Left forelimb (tissue), 1 donor: ENCODE measurements around the gene ANKRD13A.
"Not testable (repeated sequence)": the region's sequence is repeated elsewhere in the genome, so short reads cannot be mapped to it uniquely, and the experiment has no call there.

ENCODE experiments used
- DNase-seq: peaks from one replicate; pipeline ENCODE4 v3.0.0-alpha.2; 2018; ENCODE audit warnings: low spot score

ANKRD13A gene

DNA sequence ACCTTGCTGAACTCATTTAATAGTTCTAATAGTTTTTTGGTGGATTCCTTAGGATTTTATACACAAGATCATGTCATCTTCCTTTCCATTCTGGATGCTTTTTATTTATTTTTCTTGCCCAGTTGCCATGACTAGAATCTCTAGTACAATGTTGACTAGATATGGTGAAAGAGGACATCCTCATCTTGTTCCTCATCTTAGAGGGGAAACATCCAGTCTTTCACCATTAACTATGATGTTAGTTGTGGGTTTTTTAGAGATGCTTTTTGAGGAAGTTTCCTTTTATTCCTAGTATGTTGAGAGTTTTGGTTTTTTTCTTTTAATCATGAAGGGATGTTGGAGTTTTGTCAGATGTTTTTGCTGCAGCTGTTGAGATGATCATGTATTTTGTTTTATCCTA, 8.7 kb downstream of the ANKRD13A start:
- DNase-seq, result no peak

DNA sequence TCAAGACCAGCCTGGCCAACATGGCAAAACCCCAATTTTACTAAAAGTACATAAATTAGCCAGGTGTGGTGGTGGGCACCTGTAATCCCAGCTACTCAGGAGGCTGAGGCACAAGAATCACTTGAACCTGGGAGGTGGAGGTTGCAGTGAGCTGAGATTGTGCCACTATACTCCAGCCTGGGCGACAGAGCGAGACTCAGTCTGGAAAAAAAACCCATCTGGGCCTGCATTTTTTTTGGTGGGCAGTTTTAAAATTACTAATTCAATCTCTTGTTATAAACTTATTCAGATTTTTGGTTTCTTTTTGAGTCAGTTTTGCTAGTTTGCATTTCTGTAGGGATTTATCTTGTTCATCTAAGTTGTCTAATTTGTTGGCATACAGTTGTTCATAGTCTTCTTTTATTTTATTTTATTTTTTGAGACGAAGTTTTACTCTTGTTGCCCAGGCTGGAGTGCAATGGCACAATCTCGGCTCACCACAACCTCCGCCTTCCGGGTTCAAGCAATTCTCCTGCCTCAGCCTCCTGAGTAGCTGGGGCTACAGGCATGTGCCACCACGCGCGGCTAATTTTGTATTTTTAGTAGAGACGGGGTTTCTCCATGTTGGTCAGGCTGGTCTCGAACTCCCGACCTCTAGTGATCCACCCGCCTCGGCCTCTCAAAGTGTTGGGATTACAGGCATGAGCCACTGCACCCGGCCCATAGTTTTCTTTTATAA, 9.6 kb downstream of the ANKRD13A start:
- DNase-seq, result not testable (repeated sequence)

DNA sequence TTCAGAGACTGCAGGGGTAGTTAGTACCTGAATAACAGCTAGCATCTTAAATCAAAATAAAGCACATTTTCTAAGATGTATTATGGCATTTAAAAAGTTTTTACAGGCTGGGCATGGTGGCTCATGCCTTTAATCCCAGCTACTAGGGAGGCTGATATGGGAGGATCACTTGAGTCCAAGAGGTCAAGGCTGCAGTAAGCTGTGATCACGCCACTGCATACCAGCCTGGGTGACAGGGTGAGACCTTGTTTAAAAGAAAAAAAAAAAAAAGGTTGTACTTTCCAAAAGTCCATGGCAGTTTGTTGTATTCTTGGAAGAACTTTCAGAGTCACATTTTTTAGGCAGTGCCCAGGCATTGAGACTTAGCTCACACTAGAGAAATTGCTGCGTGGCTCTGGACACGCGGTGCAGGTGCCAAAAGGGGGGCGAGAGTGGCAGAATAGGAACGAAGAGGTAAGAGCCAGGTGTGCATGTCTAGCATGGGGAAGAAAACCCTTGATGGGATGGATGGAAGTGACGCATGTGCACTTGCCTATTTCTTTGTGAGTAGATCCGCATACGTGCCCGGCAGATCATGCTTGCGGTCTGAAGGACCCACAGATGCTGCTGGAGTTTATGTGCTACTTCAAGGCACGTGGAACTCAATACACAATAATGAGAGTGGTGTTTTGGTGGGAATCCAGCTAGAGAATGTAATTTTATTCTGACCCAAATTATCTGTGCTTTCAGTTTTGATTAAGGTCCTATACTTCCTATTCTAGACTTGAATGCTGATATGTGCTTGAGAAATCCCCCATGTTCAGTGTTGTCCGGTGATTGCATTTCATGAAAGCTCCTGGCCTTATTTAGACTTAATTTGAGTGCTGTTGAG, 11.9 kb downstream of the ANKRD13A start:
- DNase-seq, result no peak

DNA sequence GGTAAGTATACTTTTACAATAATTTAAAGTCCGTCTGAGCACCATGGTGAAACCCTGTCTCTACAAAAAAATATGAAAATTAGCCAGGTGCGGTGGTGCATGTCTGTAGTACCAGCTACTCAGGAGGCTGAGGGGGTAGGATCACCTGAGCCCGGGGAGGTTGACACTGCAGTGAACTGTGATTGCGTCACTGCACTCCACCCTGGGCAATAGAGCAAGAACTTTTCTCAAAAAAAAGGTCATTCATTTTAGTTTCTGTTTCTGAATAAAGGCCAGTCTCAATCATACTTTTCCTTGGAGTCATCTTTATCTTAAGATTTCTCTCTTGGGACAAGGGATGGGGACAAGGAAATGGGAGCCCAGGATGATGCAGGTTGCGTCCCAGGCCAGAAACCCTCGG, 12.9 kb downstream of the ANKRD13A start:
- DNase-seq, result no peak

DNA sequence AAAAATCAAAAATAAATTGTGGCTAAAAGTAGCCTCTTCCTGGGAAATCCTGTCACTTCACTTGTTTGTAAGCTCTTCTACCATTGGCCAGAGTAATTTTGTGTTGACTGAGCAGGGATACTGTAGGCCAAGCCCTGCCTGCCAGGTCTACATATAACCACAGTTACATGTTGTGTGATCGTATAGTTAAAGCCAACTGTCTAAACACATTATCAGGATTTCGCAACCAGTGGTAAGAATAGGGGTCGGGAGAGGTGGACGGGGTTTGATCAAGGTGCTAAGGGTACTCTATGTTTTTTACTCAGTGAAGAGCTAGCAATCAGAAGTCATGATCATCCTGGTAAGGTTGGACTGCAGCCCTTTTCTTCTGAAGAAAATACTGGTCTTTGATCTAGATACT, 13.4 kb downstream of the ANKRD13A start:
- no peak for DNase-seq

DNA sequence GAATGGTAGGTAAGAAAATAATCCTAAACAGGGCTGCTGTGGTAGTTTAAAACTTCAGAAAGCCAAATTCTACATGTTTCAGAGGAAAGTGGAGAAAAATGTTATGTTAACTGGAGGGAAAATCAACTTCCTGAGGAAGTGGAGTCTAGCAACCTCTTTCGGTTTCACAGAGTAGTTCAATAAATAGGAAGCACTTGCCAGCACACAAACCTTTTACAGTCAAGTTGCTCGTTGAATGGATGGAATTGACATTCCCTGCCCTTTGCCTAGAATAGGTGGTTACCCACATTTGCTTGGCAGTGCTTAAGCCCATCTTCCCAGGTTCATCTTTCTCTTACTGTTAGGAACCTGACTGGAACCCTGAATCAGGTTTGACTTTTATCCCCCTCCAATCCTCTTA, 15.9 kb downstream of the ANKRD13A start:
- no peak for DNase-seq

DNA sequence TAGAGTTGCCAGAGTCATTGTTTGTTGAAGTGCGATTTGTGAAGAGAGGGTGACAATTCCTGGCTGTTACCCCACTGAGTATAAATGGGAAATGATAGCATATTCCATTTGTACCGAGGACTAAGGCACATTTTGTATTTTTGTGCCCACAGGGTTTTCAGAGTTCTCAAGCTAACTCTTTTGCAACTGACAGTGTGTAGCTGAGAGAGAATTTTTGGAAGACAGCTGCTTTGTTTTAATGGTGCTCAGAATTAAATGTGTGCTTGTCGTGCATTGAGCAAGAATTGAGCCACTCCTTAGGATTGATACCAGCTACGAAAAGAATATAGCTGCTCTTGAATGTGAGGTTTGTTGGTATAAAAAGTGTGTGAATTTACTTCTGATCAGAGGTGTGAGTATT, 21.7 kb downstream of the ANKRD13A start:
- no peak for DNase-seq

DNA sequence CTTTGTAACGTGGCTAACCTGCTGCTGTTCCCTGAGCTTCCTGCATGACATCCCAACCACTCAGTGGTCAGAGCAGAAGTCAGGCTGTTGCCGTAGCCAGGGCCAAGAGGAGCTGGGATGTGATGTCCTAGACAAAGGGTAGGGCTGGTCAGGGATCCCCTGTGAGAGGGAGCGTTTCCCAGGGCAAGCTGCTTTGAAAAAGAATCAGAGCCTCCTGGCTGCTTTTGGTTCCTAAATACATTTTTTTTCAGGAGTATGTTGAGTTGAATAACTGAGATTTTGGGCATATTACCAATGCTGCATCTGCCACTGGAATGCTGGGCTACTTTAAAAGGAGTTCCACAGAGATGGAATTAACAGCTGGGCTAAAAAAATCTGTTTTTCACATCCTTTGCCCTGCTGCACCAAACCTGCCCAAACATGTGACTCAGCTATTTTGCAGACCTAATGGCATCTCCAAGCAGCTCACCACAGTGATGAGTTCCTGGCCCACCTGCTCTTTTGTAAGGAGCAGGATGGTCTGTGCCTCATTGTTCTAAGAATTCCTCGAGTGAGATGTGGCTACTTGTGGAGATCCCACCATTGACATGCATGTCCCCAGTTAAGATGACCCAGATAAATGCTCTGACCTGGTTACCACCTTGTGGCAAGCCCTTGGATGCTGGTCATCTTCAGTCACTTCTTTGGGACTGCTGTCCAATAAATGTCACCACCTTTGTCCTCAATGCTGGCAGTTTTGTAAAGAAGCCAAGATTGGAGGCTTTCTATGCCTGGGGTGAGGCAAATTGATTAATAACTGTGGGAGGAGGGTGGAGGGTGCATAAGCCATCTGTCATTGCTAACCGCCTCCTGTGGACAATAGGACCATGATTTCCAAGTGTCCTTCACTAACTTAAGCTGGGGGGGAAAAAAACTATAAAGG, 24.1 kb downstream of the ANKRD13A start:
- no peak for DNase-seq

DNA sequence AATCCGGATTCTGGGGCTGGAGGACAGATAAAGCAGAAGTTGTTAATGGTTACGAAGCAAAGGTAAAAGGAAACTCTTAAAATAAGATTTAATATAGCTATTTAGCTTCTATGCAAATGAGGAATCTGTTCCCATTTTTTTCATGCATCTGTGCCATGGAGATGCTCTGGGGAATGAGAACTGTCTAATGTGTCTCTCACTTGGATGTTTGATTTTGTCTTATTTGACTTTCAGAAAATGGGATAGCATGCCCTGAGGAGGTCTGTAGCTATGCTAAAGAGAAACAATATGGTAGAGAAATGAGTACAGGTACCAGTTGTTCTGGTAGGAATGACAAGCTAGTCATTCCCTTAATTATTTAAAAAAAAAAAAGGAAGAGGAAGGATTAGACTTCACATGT, 24.8 kb downstream of the ANKRD13A start:
- no peak for DNase-seq

DNA sequence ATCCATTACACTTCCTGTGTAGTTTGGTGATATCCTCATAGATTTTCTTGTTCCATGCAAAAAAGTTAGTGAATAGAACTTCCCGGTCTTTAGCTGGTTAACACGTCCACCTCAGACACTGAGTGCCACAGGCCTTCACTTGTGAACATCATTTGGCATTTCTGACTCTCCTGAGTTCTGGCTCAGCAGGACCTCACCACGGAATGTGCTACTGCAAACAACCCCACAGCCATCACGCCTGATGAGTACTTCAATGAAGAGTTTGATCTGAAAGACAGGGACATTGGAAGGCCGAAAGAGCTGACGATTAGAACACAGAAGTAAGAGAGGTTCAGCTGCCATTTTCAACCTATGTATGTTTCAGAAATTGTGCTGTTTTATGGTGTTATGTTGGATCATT, 29.1 kb downstream of the ANKRD13A start:
- DNase-seq, result no peak

DNA sequence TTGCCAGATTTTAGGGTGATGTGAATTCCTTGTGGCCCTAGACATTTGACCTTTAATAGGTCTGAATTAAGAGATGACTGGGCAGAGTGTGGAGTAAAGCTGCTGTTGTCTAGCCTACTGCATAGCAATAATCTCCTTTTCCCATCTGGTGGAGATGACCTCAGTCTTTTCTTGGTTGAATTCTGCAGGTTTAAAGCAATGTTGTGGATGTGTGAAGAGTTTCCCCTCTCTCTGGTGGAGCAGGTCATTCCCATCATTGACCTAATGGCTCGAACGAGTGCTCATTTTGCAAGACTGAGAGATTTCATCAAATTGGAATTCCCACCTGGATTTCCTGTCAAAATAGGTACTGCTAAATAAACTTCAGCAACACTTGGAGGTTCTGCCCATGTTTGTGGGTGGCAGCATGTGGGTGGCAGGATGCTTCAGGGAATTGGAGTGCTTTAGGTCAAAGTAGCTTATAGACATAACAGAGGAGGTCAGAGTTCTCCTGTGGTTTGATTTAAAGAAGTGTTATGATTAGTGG, 30.1 kb downstream of the ANKRD13A start:
- DNase-seq, result no peak

DNA sequence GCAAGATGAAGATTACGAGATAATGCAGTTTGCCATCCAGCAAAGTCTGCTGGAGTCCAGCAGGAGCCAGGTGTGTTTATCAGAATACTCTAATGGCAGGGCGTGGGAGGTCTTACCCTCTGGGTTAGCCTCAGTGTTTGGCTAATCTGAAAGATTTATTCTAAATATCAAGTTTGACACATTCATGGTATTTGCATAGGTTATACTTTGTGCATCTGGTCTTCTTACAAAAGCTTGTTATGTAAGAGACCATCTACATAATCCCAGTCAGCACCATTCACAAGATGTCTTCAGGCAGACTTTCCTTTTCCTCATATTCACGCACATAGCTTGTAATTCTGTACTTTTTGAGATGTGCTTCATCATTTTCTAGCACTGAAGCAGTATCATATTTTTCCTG, 34.7 kb downstream of the ANKRD13A start:
- DNase-seq, result no peak

DNA sequence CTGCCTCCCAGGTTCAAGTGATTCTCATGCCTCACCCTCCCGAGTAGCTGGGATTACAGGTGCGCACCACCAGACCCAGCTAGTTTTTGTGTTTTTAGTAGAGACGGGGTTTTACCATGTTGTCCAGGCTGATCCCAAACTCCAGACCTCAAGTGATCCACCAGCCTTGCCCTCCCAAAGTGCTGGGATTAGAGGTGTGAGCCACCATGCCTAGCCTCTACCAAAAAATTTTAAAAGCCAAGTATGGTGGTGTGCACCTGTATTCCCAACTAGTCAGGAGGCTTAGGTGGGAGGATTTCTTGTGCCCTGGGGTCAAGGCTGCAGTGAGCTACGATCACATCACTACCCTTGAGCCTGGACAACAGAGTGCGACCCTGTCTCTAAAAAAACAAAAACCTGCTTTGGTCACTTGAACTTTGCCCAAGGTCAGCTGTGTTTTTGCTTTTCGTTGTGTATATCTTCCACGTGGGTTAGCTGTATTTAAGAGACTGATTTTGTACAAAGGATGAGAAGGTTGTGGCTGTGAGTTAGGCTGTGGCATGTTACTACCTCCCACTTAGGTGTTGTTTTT, 36.4 kb downstream of the ANKRD13A start:
- DNase-seq, result no peak

DNA sequence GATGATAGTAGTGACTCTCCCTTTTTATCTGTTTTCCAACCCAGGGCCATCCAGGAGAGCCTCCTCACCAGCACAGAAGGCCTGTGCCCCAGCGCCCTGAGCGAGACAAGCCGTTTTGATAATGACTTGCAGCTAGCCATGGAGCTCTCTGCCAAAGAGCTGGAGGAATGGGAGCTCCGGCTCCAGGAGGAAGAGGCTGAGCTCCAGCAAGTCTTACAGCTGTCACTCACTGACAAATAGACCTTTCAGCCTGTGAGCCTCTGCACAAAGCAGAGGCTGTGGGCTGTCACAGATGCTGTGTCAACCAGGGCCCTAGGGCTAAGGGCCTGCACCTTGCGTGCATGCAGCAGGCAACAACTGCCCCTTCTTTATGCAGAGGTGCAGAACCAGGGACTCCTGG, 38.1 kb downstream of the ANKRD13A start:
- no peak for DNase-seq

DNA sequence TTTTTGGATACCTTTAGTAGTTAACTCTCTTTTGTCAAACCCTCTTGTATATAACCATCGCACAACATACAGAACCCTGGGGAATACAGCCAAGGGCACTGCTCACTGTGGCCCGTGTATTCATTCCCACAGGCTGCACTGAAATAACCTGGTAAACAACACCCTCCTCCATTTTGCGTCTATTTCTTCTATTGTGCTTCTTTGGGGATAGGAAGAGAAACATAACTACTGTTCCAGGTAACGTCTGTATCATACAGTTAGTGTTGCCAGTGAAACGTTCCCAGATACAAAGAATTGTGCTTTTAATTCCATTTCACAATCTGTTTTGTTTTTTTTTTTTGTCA, 39.5 kb downstream of the ANKRD13A start:
- no peak for DNase-seq

DNA sequence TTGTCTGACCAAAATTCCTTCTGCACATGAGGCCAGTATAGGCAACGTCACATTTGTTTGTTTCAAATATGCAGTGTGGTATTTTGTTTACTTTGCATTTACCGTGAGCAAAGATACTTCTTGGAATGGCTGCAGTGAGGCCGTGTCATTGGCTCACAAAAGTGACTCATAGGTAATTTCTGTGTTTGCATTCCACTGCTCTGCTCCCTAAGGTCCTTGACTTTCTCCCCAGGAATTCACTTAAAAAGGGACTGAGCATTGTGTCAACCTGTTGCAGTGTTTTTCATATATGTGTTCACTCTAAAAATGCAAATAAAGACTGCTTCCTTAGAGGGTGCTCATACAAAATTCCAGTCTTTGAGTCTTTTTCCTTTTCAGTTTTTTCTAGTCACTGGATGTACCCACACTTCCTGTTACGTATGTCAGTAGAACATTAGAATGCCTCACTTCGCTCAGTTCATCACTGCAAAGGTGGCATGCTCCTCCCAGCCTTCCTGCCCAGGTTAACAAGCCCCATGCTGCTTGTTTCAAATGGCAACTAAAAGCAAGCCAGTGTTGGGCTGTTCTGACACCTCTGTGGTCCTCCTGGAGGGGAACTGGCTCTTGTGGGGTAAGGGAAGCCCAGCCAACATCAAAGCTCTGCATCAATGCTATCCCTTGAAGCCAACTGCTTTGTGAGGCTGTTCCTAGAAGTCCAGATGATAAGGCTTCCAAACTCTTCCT, 40.0 kb downstream of the ANKRD13A start:
- DNase-seq, result no peak

DNA sequence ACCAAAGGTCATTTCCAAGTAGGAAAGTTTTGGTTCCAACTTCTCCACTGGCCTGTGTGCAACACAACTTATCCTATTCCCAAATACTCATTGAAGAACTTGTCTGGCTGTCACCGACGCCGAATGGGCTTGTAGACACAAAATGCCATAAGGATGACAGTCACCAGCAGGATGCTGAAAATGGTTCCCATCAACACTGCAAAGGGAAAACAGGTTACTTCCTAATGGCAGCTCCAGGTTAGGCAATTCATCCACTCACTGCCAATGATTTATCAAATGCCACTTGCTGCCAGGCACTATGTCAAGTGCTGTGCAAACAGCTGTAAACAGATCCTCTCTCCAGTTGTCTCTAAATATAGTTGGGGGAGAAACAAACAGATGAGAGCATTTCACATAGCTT, 43.0 kb downstream of the ANKRD13A start:
- no peak for DNase-seq

DNA sequence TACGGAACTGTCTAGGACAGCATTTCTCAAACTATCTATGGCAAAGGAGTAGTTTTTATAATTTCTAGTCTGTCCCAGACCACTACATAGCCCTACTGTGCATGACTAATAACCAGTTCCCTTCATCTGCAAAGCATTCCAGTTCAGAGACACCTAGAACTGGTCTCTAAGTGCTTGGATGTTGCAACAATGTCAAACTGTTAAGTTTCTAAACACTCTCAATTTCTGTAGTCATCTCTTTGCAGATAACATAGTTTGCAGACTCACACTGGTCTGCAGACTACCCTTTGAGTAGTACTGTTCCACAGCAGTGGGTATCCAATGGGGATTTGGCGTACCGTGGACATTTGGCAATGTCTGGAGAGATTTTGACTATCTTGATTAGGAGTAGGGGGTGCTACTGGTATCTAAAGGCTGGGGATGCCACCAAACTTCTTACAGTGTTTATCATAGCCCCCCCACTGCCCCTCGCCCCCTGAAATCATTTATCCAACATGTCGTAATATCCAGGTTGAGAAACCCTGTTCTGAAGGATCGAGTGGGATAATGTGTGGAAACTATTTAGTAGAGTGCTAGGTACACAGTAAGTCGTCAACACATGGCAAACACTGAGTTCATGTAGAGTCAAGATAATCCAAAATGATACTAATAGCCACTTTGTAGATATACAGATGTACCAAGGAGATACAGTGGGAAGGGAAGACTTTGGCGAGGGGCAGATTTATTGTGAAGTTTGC, 47.4 kb downstream of the ANKRD13A start:
- DNase-seq, result no peak

DNA sequence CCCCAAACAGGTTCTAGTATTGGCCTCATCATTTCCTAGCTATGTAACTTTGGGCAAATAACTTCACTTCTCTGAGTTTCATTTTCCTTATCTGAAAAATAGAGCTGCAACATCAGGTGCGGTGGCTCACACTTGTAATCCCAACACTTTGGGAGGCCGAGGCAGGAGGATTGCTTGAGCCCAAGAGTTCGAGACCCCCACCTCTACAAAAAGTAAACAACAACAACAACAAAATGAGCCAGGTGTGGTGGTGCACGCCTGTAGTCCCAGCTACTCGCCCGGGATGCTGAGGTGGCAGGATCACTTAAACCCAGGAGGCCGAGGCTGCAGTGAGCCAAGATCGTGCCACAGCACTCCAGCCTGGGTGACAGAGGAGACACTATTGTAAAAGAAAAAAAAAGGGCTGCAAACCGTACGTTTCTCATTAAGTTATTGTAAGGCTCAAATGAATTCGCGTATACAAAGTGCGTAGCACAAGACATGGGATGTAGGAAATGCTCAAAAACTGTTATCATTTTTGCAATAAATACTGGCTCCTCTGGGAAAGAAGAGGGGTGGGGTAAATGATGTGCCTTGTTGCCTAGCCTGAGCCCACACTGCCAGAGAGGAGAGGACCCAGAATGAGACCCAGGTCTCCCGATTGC, 48.2 kb downstream of the ANKRD13A start:
- no peak for DNase-seq
